ENCODE measurements around the gene B3GALNT2.
"Not testable (repeated sequence)": the region's sequence is repeated elsewhere in the genome, so short reads cannot be mapped to it uniquely, and the experiment has no call there.

B3GALNT2 gene

DNA sequence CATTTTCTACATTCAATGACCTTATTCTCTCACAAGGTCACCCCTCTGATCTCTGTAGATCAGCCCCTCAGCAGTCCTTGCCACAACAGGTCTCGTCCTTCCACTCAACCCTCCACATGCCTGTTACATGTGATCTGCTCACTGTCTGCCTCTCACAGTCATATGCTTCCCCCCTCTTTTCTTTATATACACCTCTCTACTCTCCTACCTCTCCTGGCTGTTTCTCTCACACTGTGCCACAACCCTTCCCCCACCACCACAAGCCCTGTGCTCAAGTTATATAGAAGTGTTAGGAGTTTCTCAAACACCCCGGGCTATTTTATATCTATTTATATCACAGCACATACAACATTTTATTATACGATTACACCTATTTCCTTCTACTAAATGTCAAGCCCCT, 12.6 kb downstream of the B3GALNT2 start:
- POLR2A ChIA-PET (ENCODE audit: low non-redundant PET), result no interaction called here
- DNase-seq (ENCODE audit: low spot score), result no peak
- TF ChIP-seq, protein P1, sequence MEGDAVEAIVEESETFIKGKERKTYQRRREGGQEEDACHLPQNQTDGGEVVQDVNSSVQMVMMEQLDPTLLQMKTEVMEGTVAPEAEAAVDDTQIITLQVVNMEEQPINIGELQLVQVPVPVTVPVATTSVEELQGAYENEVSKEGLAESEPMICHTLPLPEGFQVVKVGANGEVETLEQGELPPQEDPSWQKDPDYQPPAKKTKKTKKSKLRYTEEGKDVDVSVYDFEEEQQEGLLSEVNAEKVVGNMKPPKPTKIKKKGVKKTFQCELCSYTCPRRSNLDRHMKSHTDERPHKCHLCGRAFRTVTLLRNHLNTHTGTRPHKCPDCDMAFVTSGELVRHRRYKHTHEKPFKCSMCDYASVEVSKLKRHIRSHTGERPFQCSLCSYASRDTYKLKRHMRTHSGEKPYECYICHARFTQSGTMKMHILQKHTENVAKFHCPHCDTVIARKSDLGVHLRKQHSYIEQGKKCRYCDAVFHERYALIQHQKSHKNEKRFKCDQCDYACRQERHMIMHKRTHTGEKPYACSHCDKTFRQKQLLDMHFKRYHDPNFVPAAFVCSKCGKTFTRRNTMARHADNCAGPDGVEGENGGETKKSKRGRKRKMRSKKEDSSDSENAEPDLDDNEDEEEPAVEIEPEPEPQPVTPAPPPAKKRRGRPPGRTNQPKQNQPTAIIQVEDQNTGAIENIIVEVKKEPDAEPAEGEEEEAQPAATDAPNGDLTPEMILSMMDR (conservative IDR thresholded peaks at IDR 0.05; ENCODE audit: low read depth), result no peak
- H3K27ac ChIP-seq, result no peak overlapping the region
- CTCF ChIA-PET, result no interaction called here

DNA sequence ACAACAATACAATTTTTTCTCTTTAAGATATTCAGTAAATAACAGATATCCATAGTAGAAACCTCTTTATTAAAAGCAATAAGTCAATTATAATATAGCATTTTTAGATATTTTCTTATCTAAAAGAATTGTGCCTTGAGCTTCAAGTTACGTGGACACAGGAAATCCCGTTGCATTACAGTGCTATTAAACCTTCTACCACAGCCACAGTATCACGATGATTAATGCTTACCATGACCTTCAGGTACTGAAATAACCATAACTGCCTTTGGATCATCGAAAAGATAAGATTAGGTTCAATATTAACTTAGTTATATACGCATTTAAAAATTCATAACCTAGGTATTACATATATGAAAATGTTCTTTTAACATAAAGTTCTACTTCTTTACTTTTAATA, 17.9 kb downstream of the B3GALNT2 start:
- DNase-seq (ENCODE audit: low spot score), result no peak
- CTCF ChIA-PET, result interaction anchor here (0.7 kb wide), 1 partner anchor 18 kb away, joined by 3 read pairs; the partner anchor contains the start of gene B3GALNT2
- POLR2A ChIA-PET (ENCODE audit: low non-redundant PET), result interaction anchor here (0.5 kb wide), 1 partner anchor 10 kb away, joined by 3 read pairs; no protein-coding TSS in a partner anchor
- no peak overlapping the region for H3K27ac ChIP-seq
- TF ChIP-seq, protein P1 (conservative IDR thresholded peaks at IDR 0.05; ENCODE audit: low read depth), result no peak

DNA sequence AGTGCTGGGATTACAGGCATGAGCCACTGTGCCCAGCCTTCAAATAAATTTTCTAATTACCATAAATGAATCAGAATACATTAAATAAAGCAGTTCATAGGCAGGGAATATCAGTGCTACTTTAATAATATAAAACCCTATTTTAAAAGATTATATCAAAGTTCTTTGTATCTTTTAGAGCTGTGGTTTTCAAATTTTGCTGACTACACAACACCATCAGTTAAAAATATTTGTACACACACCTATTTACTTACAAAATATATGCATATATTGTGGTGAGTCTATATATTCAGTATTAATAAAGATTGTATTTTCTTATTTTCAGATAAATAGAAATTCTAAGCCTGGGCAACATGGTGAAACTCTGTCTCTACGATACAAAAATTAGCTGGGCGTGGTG, 18.7 kb downstream of the B3GALNT2 start:
- ChIA-PET POLR2A (ENCODE audit: low non-redundant PET) (no interaction called here), CTCF (no interaction called here)
- DNase-seq (ENCODE audit: low spot score), result no peak
- TF ChIP-seq, protein P1 (conservative IDR thresholded peaks at IDR 0.05; ENCODE audit: low read depth), result no peak
- H3K27ac ChIP-seq, result no peak overlapping the region

DNA sequence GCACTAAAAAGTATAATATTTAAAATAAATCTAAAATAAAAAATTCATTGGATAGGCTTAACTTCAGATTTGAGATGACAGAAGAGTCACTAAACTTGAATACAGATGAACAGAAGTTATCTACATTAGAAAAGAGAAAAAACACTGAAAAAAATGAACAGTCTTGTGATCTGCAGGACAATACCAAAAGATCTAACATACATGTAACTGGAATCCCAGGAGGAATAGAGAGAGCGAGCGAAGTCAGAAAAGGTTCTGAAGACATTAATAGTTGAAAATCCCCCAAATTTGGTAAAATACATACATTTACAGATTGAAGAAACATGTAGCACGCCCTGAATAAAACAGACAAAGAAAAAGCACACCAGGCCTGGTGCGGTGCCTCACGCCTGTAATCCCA, 21.2 kb downstream of the B3GALNT2 start:
- no peak overlapping the region for H3K27ac ChIP-seq
- DNase-seq (ENCODE audit: low spot score), result no peak
- POLR2A ChIA-PET (ENCODE audit: low non-redundant PET), result no interaction called here
- CTCF ChIA-PET, result interaction anchor here (0.5 kb wide), 1 partner anchor 1040 kb away, joined by 3 read pairs; no protein-coding TSS in a partner anchor
- TF ChIP-seq, protein P1 (conservative IDR thresholded peaks at IDR 0.05; ENCODE audit: low read depth), result no peak

DNA sequence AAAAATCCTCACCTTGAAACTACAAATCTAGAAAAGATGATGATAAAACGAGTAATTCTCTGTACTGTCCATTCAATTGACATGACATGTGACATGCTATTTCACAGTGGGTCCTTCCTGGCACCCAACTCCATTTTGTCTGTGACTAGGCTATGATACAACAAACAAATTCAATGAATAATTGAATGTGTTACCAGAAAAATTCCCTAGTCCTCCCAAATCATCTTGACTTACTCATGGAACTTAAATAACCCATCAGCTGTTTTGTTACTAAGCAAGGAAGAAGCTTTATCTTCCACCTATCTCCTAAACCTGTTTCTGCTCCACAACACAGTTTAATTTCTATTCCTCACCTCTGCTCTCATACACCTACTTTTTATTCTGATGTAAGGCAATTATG, 30.4 kb downstream of the B3GALNT2 start:
- TF ChIP-seq, protein P1 (conservative IDR thresholded peaks at IDR 0.05; ENCODE audit: low read depth), result no peak
- ChIA-PET CTCF (no interaction called here), POLR2A (ENCODE audit: low non-redundant PET) (no interaction called here)

DNA sequence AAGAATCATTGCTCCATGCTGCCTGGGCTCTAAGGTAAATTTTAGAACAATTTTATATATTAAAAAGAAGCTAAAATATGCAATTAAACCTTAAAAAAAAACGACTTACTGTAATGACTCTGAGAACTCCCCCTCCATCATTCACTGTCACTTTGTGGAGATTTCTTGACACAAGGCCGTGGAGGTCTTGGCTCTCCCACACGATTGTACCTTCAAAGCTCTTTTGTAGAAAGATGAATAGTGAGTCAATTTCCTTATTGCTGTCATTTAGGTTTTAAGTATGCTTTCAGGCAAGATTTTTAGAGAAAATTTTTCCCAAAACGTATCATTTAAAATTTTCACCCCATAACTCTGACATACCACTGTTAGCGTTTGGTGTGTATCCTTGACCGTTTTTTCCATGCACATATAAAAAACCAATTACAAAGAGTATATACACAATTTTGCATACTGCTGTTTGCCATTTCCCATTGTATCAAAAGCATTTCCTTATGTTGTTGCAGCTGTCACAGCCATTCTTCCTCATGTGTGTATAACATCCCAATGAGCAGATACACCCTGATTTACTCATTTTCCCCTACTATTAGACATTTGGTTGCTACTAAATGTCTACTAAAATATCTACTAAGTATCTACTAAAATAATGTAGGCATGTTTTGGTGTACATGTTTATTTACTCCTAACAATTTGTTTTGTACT, 33.4 kb downstream of the B3GALNT2 start:
- DNase-seq (ENCODE audit: low spot score), result no peak
- no peak overlapping the region for H3K27ac ChIP-seq
- TF ChIP-seq, protein P1 (conservative IDR thresholded peaks at IDR 0.05; ENCODE audit: low read depth), result no peak
- CTCF ChIA-PET, result interaction anchor here (0.7 kb wide), 1 partner anchor 430 kb away, joined by 4 read pairs; no protein-coding TSS in a partner anchor
- POLR2A ChIA-PET (ENCODE audit: low non-redundant PET), result no interaction called here

More for the DNA sequence above, 30.4 kb downstream of the B3GALNT2 start:
- H3K27ac ChIP-seq, result no peak overlapping the region
- no peak for DNase-seq (ENCODE audit: low spot score)

DNA sequence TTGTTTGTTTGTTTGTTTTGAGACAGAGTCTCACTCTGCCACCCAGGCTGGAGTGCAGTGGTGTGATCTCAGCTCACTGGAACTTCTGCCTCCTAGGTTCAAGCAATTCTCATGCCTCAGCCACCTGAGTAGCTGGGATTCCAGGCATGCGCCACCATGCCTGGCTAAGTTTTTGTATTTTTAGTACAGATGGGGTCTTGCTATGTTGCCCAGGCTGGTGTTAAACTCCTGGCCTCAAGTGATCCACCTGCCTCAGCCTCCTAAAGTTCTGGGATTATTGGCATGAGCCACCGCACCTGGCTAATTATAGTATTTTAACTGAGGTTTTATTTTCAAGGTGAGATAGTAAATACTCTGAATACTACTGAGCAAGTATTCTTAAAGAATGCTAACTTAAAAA, 34.4 kb downstream of the B3GALNT2 start:
- peak overlapping the region; percentile 63 for H3K27ac ChIP-seq
- POLR2A ChIA-PET (ENCODE audit: low non-redundant PET); CTCF ChIA-PET; DNase-seq (ENCODE audit: low spot score): not testable (repeated sequence)
